Measurements from ENCODE around the gene UBAC1. TPM values are rescaled to one million over a fixed set of nuclear protein-coding genes. Genes with fewer than 3 reads are reported as not detected.

The UBAC1 gene
- polyA plus RNA-seq, 3 donors, result 18.6 to 37.1 (median 28.4) TPM

Other genes starting within 250 kb of the UBAC1 start
- gene CAMSAP1, start 53.8 kb downstream of the UBAC1 start, polyA plus RNA-seq, result 10 to 100 TPM in 1 of 3 donors, 1 to 10 TPM in 2; 5.7 to 12.0 (median 8.8) TPM
- gene NACC2, start 133.9 kb upstream of the UBAC1 start, polyA plus RNA-seq, result 10 to 100 TPM in 1 of 3 donors, 1 to 10 TPM in 2; 5.3 to 15.5 (median 9.1) TPM
- 10 to 100 TPM; 14.9 to 25.9 (median 20.4) TPM for gene TMEM250, start 157.5 kb upstream of the UBAC1 start, polyA plus RNA-seq
- gene LHX3, start 243.8 kb upstream of the UBAC1 start, polyA plus RNA-seq, result under 1 TPM in 1 of 3 donors, not detected in 2; 0.02 TPM